ENCODE measurements around the gene CFAP410. TPM values are rescaled to one million over a fixed set of nuclear protein-coding genes. Genes with fewer than 3 reads are reported as not detected.

The CFAP410 gene
- total and polyA plus RNA-seq, 8 donors = 16.5 to 31.5 (median 21.1) TPM

DNA sequence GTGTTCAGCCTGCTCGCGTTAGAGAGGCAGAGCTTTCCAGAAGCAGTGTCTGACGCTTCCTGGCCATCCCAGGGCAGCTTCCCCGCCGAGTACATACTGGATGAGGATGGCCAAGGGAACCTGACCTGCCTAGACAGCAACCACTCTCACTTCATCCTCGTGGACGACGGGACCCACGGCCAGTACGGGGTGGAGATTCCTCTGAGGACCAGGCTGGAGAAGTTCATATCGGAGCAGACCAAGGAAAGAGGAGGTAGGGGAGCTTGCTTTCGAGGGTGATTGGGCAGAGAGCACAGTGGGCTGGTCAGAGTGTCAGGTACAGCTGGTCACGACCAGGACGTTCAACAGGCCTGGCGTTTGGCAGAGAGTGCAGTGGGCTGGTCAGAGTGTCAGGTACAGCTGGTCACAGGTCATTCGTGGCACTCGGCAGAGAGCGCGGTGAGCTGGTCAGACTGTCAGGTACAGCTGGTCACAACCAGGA lies 36.6 kb upstream of the CFAP410 start:
- Histone ChIP-seq H3K9me3 (no peaks in the 10 kb centered on the region), H3K36me3 (peaks cover 0 to 41% of the 10 kb centered on the region in 2 donors), H3K4me1 (peaks cover 0 to 33% of the 10 kb centered on the region in 2 donors), H3K27me3 (peaks cover 0 to 58% of the 10 kb centered on the region in 2 donors), H3K4me3 (no peak overlapping the region), H3K27ac (peak overlapping the region in 1 of 2 donors; percentile 90)
- DNase-seq (peak in 1 of 4 donors; percentile 64), ATAC-seq (no peak)
- intact Hi-C loops (cut with DNase I) = no loop called here
- TF ChIP-seq, protein P1, sequence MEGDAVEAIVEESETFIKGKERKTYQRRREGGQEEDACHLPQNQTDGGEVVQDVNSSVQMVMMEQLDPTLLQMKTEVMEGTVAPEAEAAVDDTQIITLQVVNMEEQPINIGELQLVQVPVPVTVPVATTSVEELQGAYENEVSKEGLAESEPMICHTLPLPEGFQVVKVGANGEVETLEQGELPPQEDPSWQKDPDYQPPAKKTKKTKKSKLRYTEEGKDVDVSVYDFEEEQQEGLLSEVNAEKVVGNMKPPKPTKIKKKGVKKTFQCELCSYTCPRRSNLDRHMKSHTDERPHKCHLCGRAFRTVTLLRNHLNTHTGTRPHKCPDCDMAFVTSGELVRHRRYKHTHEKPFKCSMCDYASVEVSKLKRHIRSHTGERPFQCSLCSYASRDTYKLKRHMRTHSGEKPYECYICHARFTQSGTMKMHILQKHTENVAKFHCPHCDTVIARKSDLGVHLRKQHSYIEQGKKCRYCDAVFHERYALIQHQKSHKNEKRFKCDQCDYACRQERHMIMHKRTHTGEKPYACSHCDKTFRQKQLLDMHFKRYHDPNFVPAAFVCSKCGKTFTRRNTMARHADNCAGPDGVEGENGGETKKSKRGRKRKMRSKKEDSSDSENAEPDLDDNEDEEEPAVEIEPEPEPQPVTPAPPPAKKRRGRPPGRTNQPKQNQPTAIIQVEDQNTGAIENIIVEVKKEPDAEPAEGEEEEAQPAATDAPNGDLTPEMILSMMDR (IDR thresholded peaks at IDR 0.05) = no peak

DNA sequence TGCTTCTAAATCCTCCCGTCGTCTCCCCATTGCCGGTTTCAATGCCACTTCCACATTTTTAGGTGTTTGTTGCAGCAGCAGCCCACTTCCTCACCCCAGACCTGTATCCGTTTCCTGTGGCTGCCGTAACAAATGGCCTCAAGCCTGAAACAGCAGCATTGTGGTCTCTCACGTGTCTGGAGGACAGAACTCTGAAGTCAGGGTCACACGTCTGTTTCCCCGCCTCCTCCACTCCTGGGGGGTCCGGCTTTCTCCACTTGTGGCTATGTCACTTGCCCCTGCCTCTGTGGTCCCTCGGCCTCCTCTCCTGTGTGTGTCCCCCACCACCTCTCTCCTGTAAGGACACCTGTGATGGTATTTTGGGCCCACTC lies 36.1 kb upstream of the CFAP410 start:
- H3K4me3 ChIP-seq = no peak overlapping the region
- no peaks in the 10 kb centered on the region for H3K9me3 ChIP-seq
- H3K27me3 ChIP-seq = peaks cover 0 to 58% of the 10 kb centered on the region in 2 donors
- TF ChIP-seq, protein P1 (IDR thresholded peaks at IDR 0.05) = no peak
- DNase-seq = peak in 2 of 4 donors; percentile 66 to 68
- H3K36me3 ChIP-seq = peaks cover 0 to 41% of the 10 kb centered on the region in 2 donors
- peak overlapping the region in 1 of 2 donors; percentile 90 for H3K27ac ChIP-seq
- ATAC-seq = peak; percentile 31
- H3K4me1 ChIP-seq = peaks cover 0 to 36% of the 10 kb centered on the region in 2 donors
- intact Hi-C loops (cut with DNase I) = no loop called here

DNA sequence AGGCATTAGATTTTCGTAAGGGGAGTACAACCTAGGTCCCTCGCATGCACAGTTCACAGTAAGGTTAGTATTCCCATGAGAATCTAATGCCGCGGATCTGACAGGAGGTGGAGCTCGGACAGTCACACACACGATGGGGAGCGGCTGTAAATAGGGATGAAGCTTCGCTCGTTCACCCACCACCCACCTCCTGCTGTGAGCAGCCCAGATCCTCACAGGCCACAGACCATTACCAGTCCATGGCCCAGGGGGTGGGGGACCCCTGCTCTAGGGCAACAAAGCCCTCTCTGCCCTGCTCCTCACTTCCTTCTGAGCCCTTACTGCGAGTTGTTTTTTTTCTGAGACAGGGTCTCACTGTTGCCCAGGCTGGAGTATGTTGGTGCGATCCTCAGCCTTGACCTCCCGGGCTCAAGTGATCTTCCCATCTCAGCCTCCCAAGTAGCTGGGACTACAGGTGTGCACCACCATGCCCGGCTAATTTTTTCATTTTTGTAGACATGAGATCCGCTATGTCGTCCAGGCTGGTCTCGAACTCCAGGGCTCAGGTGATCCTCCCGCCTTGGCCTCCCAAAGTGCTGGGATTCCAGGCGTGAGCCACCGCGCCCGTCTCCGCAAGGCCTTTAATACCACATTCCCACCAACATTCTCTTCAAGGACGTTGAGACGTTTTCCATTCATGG lies 35.6 kb upstream of the CFAP410 start:
- TF ChIP-seq, protein P1 (IDR thresholded peaks at IDR 0.05) = no peak
- H3K36me3 ChIP-seq = peaks cover 0 to 38% of the 10 kb centered on the region in 2 donors
- ATAC-seq = no peak

DNA sequence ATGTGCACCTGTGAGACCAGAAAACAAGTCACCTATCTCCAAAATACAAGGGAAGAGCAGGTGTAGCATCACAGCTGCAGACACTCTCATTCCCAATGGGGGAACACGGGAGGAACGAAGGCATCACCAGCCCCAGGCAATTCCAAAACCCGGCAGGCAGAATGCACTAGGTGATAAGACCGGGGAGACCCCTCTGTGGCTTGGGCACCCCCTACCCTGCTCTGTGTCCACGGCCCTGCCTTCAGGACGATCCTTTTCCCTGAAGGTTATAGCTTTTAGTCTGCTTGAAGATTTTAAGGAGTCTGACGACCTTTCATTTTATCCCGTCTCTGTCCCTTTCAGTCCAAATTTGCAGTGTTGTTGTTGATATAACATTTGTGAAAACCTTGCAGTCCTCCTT lies 33.4 kb upstream of the CFAP410 start:
- ATAC-seq = no peak
- H3K9me3 ChIP-seq = no peaks in the 10 kb centered on the region
- intact Hi-C loops (cut with DNase I) = no loop called here
- DNase-seq = no peak
- peaks cover 0 to 40% of the 10 kb centered on the region in 2 donors for H3K4me1 ChIP-seq
- peaks cover 0 to 18% of the 10 kb centered on the region in 2 donors for H3K36me3 ChIP-seq
- TF ChIP-seq, protein P1 (IDR thresholded peaks at IDR 0.05) = no peak
- no peak overlapping the region for H3K4me3 ChIP-seq
- H3K27ac ChIP-seq = no peak overlapping the region
- H3K27me3 ChIP-seq = peaks cover 0 to 44% of the 10 kb centered on the region in 2 donors

More for the DNA sequence above, 35.6 kb upstream of the CFAP410 start:
- DNase-seq = peak in 1 of 4 donors; percentile 24
- Histone ChIP-seq H3K9me3 (no peaks in the 10 kb centered on the region), H3K4me3 (no peak overlapping the region), H3K27me3 (peaks cover 0 to 57% of the 10 kb centered on the region in 2 donors), H3K27ac (peak overlapping the region in 1 of 2 donors; percentile 90), H3K4me1 (peaks cover 0 to 40% of the 10 kb centered on the region in 2 donors)
- intact Hi-C loops (cut with DNase I) = no loop called here

DNA sequence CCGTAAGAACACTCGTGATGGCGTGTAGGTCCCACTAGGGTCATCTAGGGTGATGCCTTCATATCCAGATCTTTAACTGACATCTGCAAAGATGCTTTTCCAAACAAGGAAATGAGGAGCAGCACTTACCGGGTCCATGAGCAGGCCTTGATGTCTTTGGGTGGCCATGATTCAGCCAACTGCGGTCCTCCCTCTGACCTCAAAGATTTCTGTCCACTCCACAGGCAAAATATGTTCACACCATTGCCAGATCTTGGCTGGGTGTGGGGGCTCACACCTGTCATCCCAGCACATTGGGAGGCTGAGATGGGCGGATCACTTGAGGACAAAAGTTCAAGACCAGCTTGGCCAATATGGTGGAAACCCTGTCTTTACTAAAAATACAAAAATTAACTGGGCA lies 32.4 kb upstream of the CFAP410 start:
- DNase-seq (no peak), ATAC-seq (no peak)
- intact Hi-C loops (cut with DNase I) = no loop called here
- TF ChIP-seq, protein P1 (IDR thresholded peaks at IDR 0.05) = no peak
- H3K36me3 ChIP-seq = peaks cover 0 to 22% of the 10 kb centered on the region in 2 donors
- H3K27ac ChIP-seq = no peak overlapping the region
- H3K4me3 ChIP-seq = no peak overlapping the region
- peaks cover 0 to 40% of the 10 kb centered on the region in 2 donors for H3K4me1 ChIP-seq
- H3K9me3 ChIP-seq = no peaks in the 10 kb centered on the region
- H3K27me3 ChIP-seq = peaks cover 0 to 35% of the 10 kb centered on the region in 2 donors
